Measurements from ENCODE around the gene PRR13. TPM values are rescaled to one million over a fixed set of nuclear protein-coding genes. Genes with fewer than 3 reads are reported as not detected.
A peak's percentile ranks its signal among the peaks of the same experiment; 100 is the strongest.

Gene PRR13
- total and polyA plus RNA-seq, 2 of the 13 experiments (the other 11 are each of a cell fraction or from before 2014, with no cell fraction given), result 65.0 to 102 TPM

DNA sequence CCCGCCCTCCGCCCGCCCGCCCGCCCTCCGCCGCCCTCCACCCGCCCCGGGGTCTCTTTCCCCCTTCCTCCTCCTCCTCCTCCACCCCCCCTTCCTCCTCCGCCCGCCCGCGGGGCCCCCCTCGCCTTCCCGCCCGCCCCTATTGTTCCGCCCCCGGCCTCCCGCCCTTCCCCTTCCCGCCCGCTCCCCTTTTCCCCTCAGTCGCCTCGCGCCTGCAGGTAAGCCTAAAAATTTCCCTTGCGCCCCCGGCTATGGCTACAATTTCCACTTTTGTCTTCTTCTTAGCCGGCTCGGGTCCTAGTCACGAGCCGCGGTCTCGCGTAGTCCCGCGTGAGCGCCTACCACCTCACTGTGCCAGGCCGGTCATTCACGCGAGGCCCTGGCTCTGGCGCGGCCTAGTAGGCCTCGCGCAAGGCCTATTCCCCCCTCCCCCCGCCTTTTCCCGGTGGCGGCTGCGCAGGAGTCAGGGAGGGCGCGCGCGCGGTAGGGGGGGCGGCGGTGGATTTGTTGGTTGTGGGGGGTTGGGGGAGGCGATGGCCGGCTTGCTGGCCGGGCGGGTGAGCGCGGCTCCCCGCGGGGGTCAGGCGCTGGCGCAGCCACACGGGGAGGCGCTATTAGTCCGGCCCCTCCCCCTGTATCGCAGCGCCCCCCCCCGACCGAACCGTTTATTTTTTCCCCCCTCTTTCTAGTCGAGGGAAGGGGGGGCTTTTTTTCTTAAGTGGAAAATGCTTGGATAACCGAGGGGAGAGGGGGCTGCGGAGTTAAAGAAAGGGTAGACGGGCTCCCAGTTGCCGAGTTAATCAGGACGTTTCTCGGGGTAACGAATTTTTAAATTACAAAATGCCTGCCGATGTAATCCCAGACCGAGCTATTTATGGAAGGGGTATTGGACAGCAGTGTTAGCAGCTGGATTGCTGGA lies 10.9 kb downstream of the PRR13 start (continued):
- TF ChIP-seq, protein P1, sequence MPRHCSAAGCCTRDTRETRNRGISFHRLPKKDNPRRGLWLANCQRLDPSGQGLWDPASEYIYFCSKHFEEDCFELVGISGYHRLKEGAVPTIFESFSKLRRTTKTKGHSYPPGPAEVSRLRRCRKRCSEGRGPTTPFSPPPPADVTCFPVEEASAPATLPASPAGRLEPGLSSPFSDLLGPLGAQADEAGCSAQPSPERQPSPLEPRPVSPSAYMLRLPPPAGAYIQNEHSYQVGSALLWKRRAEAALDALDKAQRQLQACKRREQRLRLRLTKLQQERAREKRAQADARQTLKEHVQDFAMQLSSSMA (CRISPR knock-in tag; IDR thresholded peaks at IDR 0.05), result no peak
- no peak for TF ChIP-seq ZSCAN31 (CRISPR knock-in tag; IDR thresholded peaks at IDR 0.05; ENCODE audit: low read depth)
- no peak; the same call in 1 of the 2 replicates for TF ChIP-seq BRCA1 (CRISPR knock-in tag; IDR thresholded peaks at IDR 0.05)
- no peak for TF ChIP-seq ZNF3 (CRISPR knock-in tag; IDR thresholded peaks at IDR 0.05)
- TF ChIP-seq ZNF589 (CRISPR knock-in tag; conservative IDR thresholded peaks at IDR 0.05), result peak; percentile 57
- TF ChIP-seq SAFB2 (CRISPR knock-in tag; IDR thresholded peaks at IDR 0.05; ENCODE audit: borderline replicate concordance, low read depth), result 0 out of 2 replicates have a peak, but pooled peaks have one; percentile 17
- TF ChIP-seq ZNF264 (CRISPR knock-in tag; IDR thresholded peaks at IDR 0.05), result peak; percentile 30; the same call in 1 of the 2 replicates
- TF ChIP-seq HNF4G (IDR thresholded peaks at IDR 0.05; ENCODE audit: borderline replicate concordance, low read depth, low read length), result no peak
- no peak for TF ChIP-seq HNF4G (CRISPR knock-in tag; IDR thresholded peaks at IDR 0.05; ENCODE audit: borderline replicate concordance, low read depth)
- TF ChIP-seq SP1 (IDR thresholded peaks at IDR 0.05), result no peak
- TF ChIP-seq SP1 (CRISPR knock-in tag; IDR thresholded peaks at IDR 0.05), result peak; percentile 67; the same call in 1 of the 2 replicates
- TF ChIP-seq SP140L (CRISPR knock-in tag; IDR thresholded peaks at IDR 0.05; ENCODE audit: borderline replicate concordance), result no peak
- peak; percentile 42; the same call in 1 of the 2 replicates for TF ChIP-seq TMF1 (CRISPR knock-in tag; IDR thresholded peaks at IDR 0.05; ENCODE audit: low read depth)
- TF ChIP-seq FOSL1 (CRISPR knock-in tag; IDR thresholded peaks at IDR 0.05; ENCODE audit: borderline replicate concordance), result no peak; the same call in 1 of the 2 replicates
- peak; percentile 79; the same call in 1 of the 2 replicates for TF ChIP-seq SATB2 (CRISPR knock-in tag; IDR thresholded peaks at IDR 0.05)
- TF ChIP-seq GFI1 (CRISPR knock-in tag; IDR thresholded peaks at IDR 0.05; ENCODE audit: borderline replicate concordance), result no peak
- no peak for TF ChIP-seq SRF (IDR thresholded peaks at IDR 0.05; ENCODE audit: low read depth, low read length)
- TF ChIP-seq ZNF549 (CRISPR knock-in tag; IDR thresholded peaks at IDR 0.05), result no peak
- TF ChIP-seq FOXK2 (IDR thresholded peaks at IDR 0.05), result no peak
- no peak for TF ChIP-seq ZNF432 (CRISPR knock-in tag; IDR thresholded peaks at IDR 0.05; ENCODE audit: borderline replicate concordance)
- TF ChIP-seq ZNF326 (CRISPR knock-in tag; IDR thresholded peaks at IDR 0.05; ENCODE audit: borderline replicate concordance), result no peak
- TF ChIP-seq TRIM24 (CRISPR knock-in tag; IDR thresholded peaks at IDR 0.05), result no peak
- TF ChIP-seq, protein P2, sequence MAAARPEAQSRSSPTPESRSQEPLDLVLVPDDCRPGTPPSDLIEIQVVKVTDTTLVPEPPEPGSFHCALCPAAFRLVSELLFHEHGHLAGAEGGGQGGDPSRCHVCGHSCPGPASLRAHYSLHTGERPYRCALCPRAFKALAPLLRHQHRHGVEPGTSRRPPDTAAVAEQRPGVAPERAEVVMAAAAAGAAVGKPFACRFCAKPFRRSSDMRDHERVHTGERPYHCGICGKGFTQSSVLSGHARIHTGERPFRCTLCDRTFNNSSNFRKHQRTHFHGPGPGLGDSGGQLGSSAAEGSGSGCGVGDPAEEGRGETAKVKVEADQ (CRISPR knock-in tag; IDR thresholded peaks at IDR 0.05; ENCODE audit: borderline replicate concordance), result no peak
- TF ChIP-seq BRD4 (CRISPR knock-in tag; IDR thresholded peaks at IDR 0.05), result peak; percentile 85
- peak; percentile 47; the same call in 1 of the 2 replicates for TF ChIP-seq ZNF7 (CRISPR knock-in tag; IDR thresholded peaks at IDR 0.05)
- TF ChIP-seq, protein P3, sequence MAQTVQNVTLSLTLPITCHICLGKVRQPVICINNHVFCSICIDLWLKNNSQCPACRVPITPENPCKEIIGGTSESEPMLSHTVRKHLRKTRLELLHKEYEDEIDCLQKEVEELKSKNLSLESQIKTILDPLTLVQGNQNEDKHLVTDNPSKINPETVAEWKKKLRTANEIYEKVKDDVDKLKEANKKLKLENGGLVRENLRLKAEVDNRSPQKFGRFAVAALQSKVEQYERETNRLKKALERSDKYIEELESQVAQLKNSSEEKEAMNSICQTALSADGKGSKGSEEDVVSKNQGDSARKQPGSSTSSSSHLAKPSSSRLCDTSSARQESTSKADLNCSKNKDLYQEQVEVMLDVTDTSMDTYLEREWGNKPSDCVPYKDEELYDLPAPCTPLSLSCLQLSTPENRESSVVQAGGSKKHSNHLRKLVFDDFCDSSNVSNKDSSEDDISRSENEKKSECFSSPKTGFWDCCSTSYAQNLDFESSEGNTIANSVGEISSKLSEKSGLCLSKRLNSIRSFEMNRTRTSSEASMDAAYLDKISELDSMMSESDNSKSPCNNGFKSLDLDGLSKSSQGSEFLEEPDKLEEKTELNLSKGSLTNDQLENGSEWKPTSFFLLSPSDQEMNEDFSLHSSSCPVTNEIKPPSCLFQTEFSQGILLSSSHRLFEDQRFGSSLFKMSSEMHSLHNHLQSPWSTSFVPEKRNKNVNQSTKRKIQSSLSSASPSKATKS (CRISPR knock-in tag; IDR thresholded peaks at IDR 0.05), result 0 out of 2 replicates have a peak, but pooled peaks have one; percentile 10
- TF ChIP-seq ZKSCAN1 (IDR thresholded peaks at IDR 0.05; ENCODE audit: low read length), result no peak
- TF ChIP-seq NFE2L2 (IDR thresholded peaks at IDR 0.05; ENCODE audit: low read length), result no peak
- no peak for TF ChIP-seq DPF2 (CRISPR knock-in tag; IDR thresholded peaks at IDR 0.05; ENCODE audit: borderline replicate concordance, low read depth)

All from HepG2 (cell line).